ENCODE data around the gene HEATR3.
"Not testable (repeated sequence)": the region's sequence is repeated elsewhere in the genome, so short reads cannot be mapped to it uniquely, and the experiment has no call there.

HEATR3 gene

DNA sequence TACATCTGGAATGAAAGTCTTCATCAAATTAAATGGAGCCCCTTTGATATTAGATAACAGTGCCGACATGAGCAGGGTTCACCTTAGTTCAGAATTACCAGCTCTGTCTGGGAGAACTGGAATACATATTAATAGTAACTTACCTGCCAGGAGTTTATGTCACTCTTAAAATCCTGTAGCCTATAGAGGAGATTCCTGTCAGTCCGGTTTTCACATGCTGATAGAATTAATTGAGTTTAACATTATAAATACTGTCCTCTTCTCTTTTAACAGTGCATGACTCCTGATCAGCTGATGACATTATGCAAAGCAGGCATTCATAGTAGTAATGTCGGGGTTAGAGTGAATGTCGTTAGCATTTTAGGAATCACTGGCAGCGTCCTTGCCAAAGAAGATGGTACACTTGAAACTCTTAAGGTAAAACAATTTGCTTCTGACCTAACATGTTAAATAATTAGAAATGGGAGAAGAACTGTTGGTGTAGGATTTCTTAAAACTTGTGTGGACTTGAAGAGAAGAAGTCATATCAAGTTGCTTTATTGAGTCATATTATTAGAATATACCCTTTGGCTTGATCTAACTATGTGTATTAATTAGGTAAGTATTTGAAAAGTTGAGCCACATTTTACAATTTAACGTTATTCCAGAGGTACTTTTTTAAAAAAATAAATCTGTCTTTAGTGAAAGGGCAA, 34.3 kb downstream of the HEATR3 start:
- no peak for DNase-seq

DNA sequence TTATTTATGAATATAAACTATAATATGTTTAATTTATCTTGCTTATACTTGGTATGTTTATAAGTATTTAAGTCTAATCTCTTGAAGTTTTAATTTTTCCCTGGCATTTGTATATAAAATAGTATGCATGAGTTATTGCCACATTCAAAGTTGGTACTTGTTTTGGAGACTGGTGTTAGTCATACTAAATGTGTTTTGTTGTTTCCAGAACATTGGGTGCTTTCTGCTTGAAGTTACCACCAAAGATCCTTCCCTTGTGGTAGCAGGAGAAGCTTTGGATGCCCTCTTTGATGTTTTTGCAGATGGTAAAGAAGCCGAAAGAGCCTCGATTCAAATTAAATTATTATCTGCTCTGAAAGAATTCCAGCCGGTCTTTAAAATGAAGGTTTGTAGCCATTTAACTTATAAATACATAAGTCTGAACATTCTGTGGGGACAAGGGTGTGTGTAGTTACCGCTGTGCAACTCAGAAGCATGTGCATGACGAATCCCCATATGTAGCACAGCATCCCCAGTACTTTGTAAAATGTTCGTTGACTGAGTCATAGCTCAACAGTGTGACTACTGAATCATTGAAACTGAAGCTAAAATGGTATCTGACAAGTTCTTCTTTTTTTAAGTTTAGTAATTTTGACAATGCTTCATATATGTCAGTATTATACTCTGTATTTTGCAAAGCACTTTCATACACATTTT, 36.4 kb downstream of the HEATR3 start:
- peak in 3 of 56 donors; percentile 5 to 10 (median 5) for DNase-seq

DNA sequence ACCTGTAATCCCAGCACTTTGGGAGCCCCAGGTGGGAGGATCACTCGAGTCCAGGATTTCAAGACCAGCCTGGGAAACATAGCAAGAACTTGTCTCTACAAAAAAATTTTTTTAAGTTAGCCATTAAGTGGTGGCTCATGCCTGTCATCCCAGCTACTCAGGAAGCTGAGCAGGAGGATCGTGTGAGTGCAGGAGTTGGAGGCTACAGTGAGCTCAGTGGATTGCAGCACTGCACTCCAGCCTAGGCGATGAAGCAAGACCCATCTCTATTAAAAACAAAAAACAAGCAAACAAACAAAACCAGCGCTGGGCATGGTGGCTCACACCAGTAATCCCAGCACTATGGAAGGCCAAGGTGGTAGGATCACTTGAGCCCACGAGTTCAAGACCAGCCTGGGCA, 38.0 kb downstream of the HEATR3 start:
- no peak for DNase-seq

DNA sequence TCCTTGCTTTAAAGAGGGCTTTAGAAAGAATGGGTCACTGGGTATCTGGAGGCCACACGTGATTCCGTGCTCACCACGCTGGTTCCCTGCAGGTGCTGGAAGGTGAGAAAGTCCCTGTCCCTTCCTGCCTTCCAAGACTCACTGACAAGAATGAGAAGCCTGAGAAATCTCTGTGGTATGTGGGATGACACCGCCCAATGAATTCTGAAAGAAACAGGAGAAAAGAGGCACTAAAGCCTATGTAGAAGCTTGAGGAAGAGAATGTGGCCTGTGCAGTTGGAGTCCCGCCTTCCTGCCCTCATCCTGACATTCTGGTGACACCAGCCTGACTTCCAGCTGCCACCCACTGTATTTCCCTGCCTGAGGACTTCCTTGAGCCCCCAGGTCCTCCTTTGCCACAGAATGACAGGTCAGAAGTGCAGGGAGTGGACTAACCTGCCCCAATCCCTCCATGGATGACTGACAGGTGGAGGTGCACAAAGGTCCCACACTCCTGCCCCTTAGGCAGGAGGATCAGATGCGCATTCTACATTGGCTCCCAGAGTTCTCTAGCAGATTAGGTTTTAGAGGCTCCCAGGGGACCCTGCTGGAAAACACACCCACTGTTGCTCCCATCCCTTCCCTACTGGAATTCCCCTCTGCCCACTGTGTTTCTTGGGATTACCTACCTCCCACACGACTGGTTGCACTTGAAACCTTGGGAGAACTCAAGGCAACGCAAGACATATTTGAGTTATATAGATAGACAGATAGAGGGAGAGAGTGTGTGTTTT, 48.8 kb downstream of the HEATR3 start:
- no peak for DNase-seq

DNA sequence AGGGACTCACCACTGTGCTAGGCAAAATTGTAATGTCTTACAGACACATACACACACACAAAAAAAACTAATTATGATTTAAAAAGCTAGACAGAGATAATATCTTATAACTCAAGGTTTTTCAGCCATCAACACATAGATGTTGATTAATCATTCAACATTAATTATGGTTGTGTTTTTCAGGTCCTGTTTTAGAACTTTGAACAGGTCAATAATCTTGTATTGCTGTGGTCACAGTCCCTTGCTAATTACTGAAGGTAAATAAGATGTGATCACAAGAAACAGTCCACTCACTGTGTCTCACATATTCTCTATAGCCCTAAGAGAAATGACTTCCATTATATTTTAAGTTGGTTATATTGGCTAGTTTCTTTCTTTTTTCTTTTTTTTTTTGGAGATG, 54.9 kb downstream of the HEATR3 start:
- DNase-seq, result no peak

DNA sequence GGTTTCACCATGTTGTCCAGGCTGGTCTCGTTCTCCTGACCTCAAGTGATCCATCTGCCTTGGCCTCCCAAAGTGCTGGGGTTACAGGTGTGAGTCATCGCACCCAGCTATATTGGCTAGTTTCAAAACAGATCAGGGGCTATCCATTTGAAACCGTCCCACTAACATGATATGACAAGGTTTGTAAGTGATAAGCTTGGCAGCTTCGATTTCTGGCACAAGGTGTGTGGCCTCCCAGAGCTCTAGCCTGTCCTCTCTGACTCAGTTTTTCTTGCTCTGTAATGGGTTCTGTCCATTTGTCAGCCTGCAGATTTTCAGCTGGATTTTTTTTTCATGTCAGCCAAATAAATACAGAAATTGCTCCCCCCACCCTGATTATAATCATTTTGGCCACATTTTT, 55.5 kb downstream of the HEATR3 start:
- no peak for DNase-seq

DNA sequence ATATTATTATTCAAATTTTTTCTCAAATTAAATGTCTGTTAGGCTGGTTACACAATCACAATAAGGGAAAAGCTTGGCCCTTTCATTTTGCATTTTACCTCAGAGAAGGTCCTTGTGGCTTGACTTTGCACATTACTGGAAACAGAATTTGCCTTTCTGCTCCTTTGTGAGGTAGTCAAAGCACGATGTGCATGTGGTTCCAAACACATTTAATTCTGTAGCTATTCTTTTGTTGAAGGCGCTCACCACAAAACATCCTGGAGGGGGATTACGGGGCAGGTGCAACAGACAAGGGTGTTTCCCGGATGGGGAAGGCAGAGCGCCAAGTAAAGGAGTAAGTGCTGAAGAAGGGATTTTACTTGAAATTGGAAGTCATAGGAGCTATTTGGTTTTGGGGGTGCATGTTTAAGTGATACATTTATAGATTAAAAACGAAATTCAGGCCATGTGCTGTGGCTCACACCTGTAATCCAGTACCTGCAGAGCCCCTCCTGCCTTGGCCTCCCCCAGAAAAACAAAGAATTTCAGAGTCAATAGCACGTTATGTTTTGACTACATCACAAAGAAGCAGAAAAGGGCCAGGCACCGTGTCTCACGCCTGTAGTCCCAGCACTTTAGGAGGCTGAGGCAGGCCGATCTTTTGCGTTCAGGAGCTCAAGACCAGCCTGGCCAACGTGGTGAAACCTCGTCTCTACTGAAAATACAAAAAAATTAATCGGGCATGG, 56.1 kb downstream of the HEATR3 start:
- no peak for DNase-seq

DNA sequence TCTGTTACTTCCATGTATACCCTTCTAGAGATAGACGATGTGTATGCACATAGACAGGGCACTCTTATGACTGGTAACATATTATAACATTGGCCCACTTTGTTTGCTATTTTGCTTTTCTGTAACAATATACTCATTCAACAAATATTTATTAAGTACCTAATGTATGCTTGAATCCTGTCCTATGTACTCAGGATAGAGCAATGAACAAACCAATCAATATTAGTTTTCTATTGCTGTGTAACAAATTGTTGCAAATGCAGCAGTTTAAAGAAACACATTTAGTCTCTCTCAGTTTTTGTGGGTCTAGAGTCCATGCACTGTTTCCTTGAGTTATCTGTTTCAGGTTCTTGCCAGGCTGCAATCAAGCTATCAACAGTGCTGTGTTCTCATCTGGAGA, 57.6 kb downstream of the HEATR3 start:
- no peak for DNase-seq

DNA sequence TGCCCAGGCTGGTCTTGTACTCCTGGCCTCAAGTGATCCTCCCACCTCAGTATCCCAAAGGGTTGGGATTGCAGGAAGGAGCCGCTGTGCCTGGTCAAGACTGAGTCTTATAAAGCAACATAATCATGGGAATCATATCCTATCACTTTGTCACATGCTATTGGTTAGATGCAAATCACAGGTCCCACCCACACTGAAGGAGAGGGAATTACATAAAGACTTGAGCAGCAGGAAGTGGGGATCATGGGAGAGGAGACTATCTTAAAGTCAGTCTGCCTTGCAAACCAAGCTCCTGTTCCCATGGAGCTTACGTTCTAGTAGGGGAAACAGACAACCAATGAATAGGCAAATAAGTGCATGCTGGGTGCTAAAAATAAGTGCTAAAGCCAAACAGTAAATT, 59.0 kb downstream of the HEATR3 start:
- no peak for DNase-seq

DNA sequence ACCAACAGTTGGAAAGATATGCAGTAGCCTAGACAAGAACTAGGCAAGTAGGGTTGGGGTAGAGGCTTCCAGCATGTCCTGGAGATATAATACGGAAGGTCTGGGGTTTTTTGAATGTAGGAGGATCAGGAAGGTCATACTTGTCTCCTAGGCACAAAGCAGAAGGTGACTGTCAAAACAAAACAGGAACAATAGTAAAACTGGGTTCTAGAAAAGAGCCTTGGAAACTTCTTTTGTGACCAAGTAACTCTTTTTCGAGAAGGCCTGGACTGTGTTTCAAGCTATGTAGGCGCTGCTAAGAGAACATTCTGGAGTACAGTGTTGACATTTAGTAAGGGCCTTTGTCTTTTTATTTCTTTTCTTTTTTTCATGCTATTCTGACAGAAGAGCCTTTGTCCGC, 60.4 kb downstream of the HEATR3 start:
- DNase-seq, result no peak

DNA sequence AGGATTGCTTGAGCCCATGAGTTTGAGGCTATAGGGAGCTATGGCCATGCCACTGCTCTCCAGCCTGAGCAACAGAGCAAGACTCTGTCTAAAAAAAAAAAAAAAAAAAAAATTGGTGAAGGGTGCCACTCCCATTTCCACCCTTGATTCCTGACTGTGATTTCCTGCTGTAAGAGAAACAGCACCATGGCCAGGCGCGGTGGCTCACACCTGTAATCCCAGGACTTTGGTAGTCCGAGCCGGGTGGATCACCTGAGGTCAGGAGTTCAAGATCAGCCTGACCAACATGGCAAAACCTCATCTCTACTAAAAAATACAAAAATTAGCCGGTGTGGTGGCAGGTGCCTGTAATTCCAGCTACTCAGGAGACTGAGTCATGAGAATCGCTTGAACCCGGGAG, 66.8 kb downstream of the HEATR3 start:
- not testable (repeated sequence) for DNase-seq

DNA sequence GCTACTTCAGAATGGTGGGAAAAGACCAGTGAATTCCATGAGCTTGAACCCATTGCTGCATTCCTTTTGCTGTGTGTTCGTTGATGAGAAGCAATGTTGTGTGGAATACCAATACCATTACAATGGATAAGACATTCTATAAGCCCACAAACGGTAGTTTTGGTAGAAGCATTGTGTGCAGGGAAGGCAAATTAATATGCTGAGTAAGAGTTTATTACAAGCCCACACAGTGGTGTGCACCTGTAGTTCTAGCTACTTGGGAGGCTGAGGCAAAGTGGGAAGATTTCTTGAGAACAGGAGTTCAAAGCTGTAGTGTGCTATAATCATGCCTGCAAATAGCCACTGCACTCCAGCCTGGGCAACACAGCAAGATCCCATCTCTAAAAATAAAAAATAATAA, 67.4 kb downstream of the HEATR3 start:
- DNase-seq, result no peak

DNA sequence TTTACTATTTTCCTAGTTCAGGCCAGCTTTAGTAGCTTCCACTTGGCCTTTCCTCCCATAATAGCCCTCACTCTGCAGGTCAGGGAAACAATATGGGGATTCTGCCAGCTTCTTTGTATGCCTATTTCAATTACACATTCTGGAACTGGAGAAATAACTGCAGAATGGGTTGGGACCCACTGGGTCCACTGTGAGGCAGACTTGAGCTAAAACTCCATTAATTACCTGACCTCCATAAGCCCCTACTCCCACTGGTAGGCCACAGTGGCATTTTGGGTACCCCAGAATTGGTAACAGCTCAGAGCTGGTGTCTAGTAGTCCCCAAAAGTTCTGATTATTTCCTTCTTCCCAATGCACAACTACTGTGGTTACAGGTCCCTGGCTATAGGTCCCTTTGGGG, 70.6 kb downstream of the HEATR3 start:
- no peak for DNase-seq

DNA sequence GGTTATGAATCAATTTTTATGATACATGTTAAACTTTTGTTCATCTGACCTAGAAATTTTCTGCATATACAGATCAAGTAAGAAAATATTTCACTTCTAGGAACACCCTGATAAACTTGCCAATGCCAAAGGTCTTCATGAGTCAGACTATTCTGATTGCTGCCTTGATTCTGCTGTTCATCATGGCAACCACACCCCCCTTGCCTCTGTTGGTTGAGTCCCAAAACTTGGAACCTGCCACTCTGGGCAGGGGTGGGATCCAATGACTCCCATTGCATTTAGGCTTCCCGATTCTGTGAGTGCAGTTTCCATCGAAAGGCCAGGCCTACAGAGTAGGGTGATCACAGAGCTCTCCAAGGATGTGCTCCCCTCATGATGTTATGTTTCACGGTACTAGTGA, 71.5 kb downstream of the HEATR3 start:
- DNase-seq, result no peak

DNA sequence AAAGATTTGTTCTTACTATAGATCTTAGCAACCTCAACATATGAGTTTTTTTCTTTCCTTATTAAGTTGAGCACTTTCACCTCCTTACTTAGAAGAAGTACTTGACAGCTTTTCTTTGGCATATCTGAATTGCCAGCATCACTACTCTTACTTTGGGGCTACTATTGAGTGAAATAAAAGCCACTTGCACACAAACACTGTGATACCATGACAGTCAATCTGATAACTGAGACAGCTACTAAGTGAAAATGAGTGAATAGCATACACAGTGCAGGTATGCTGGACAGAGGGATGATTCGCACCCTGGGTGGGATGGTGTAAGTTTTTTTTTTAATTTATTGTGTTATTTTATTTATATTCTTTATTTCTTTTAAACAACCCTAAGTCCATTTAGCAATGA, 73.8 kb downstream of the HEATR3 start:
- no peak for DNase-seq

DNA sequence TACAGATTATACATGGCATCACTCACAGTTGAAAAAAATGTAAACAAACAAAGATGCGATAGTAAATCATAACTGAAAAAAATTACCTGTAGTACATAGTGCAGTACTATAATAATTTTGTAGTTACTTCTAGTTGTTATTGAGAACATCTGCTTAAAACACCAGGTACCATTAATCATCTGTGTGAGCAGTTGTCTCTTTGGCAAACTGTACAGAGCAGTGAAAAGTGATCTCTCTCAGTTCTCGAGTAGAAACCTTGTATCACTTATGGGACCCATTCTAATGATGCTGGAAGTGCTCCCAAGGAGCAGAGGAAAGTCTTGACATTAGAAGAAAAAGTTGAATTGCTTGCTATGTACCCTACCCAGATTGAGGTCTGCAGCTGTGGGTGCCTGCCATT, 78.4 kb downstream of the HEATR3 start:
- DNase-seq, result no peak

DNA sequence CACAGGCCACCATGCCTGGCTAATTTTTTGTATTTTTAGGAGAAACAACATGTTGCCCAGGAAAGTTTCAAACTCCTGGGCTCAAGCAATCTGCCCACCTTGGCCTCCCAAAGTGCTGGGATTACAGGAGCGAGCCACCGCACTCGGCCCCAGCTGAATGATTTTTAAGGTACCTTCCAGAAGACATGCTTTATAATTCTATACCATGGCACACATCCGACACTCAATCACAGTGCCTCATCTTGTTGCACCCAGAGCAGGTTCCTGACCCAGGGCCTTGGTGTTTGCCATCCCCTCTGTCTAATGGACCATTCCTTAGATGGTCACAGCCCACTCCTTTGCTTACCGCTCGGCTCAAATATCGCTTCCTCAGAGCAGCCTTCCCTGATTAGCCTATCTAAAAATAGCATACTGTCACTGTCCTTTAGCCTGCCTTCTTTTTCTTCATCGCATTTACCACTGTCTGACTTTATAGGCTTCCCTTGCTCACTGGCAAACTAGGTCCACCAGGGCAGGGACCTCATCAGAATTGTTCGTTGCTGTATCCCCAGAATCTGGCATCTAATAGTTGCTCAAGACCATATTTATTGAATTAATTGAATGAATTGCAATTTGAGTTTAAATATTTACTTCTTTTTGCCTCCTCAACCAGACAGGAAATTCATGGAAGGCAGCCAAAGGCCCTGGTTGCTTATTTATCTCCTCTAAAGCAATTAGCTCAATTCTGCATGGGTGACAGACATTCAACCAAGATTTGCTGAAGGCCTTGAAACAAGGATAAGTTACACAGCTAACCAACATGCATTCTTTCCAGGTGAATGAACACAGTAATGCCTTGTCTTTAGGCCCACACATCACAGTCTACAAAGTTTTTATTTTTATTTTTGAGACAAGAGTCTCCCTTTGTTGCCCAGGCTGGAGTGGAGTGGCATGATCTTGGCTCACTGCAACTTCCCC, 81.0 kb downstream of the HEATR3 start:
- no peak for DNase-seq

DNA sequence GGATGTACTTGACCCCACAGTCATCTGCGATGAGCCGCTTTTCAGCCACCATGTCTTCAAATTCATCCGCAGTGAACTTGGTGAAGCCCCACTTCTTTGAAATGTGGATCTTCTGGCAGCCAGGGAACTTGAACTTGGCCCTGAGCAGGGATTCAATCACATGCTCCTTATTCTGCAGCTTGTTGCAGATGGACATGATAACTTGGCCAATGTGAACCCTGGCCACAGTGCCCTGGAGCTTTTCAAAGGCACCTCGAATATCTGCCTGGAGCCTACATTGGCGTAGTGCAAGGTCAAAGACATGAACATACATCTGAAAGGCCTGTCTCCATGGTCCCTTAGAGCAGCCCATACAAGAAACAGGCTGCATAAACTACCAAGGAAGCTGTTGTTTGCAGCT, 85.6 kb downstream of the HEATR3 start:
- no peak for DNase-seq

DNA sequence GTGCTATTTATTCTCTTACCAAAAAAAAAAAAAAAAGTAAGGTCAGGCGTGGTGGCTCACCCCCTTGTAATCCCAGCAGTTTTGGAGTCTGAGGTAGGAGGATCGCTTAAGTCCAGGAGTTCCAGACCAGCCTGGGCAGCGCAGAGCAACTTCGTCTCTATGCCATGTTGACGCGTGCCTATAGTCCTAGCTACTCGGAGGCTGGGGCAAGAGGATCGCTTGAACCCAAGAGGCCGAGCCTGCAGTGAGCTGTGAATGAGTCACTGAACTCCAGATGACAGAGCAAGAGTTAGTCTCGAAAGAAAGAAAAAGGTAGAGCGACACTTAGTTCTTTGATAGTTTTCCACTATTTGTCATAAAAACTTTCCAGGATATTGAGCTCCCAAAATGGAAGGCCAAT, 86.0 kb downstream of the HEATR3 start:
- no peak for DNase-seq

DNA sequence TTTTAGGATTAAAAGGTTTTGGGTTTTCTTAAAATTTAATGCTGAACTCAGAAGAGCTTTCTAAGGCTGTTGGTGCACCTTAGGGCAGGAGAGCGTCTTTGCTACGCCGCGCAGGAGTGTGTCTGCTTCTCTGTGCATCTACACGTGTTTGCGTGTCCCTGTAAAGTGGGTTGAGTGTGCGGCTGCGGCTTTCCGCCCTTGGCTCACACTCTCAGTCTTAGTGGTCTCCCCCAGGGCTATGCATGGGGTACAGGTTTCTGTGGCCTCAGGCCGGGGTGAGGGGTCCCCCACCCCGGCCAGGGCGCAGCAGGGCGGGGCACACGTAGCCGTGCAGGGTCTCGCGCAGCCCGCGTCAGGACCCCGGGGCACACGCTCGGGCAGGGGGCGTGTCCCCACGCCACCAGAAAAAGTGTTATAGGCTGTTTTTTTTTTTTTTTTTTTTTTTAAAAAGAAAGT, 86.6 kb downstream of the HEATR3 start:
- peak in 29 of 56 donors; percentile 28 to 75 (median 54) for DNase-seq
